AG04450 (cell line): ENCODE data around the gene METTL21A. TPM values are rescaled to one million over a fixed set of nuclear protein-coding genes. Genes with fewer than 3 reads are reported as not detected.
"Not testable (repeated sequence)": the region's sequence is repeated elsewhere in the genome, so short reads cannot be mapped to it uniquely, and the experiment has no call there.

Source experiments
- CTCF ChIA-PET: fragments of 300-600, 350-600 bp; formaldehyde crosslinking; extraction: SDS; loops from one replicate; lab custom pipeline; 2022; ENCODE audit warnings: antibody characterized with exemption, inconsistent platforms; lab: Charles Lee
- POLR2A ChIA-PET: fragments of 350-600 bp; formaldehyde crosslinking; extraction: SDS; loops from one replicate; lab custom pipeline; 2021; ENCODE audit warnings: antibody characterized with exemption, inconsistent platforms; lab: Yijun Ruan, JAX
- DNase-seq: peaks from one replicate; pipeline ENCODE4 v3.0.0-alpha.2; 2011; ENCODE audit warnings: low read depth, low spot score
- H3K27ac ChIP-seq: one replicate; pipeline ENCODE4 v1.5.1; 2012; ENCODE audit warnings: low read depth, low read length, control low read depth
- H3K27me3 ChIP-seq: one replicate; pipeline ENCODE4 v1.6.0; 2012; ENCODE audit warnings: low read length; ENCODE audit not compliant: control insufficient read depth, insufficient read depth
- H3K4me3 ChIP-seq: 2 replicates; pipeline ENCODE4 v1.5.1; 2011; ENCODE audit warnings: mild to moderate bottlenecking, low read depth, low read length, control low read depth
- H3K9me3 ChIP-seq: 2 replicates; pipeline ENCODE4 v1.5.1; 2012; ENCODE audit warnings: low read length; ENCODE audit not compliant: control insufficient read depth, insufficient read depth
- polyA plus RNA-seq: library from polyadenylated mRNA; depleted of rRNA; stranded (reverse); fragments of >200 nt; gene quantifications from 2 replicates; pipeline ENCODE4 v1.2.3, GENCODE V29; 2011
- TF ChIP-seq, protein P1 (sequence below): IDR thresholded peaks from 2 replicates; pipeline ENCODE4 v1.5.1; 2011; ENCODE audit warnings: low read depth, low read length, control low read depth, inconsistent platforms

The METTL21A gene
- polyA plus RNA-seq, 1 experiment: 20.3 TPM

DNA sequence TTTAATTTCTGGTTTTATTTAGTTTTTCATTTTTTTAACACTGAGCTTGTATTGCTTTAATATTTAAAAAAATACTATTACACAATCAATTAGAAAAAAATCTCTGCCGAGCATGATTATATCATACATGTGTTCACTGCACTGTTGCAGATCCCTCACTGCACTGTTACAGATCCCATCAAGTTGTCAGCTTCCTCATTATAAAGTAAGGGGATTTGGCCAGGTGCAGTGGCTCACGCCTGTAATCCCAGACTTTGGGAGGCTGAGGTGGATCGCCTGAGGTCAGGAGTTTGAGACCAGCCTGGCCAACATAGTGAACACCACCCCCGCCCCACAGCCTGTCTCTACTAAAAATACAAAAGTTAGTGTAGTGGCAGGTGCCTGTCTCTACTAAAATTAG, 33.0 kb upstream of the METTL21A start:
- TF ChIP-seq, protein P1, sequence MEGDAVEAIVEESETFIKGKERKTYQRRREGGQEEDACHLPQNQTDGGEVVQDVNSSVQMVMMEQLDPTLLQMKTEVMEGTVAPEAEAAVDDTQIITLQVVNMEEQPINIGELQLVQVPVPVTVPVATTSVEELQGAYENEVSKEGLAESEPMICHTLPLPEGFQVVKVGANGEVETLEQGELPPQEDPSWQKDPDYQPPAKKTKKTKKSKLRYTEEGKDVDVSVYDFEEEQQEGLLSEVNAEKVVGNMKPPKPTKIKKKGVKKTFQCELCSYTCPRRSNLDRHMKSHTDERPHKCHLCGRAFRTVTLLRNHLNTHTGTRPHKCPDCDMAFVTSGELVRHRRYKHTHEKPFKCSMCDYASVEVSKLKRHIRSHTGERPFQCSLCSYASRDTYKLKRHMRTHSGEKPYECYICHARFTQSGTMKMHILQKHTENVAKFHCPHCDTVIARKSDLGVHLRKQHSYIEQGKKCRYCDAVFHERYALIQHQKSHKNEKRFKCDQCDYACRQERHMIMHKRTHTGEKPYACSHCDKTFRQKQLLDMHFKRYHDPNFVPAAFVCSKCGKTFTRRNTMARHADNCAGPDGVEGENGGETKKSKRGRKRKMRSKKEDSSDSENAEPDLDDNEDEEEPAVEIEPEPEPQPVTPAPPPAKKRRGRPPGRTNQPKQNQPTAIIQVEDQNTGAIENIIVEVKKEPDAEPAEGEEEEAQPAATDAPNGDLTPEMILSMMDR: no peak
- Histone ChIP-seq H3K27ac (no peak overlapping the region), H3K27me3 (no peaks in the 10 kb centered on the region), H3K4me3 (no peak overlapping the region), H3K9me3 (no peaks in the 10 kb centered on the region)
- no peak for DNase-seq
- ChIA-PET CTCF (interaction anchor here (1.1 kb wide), 1 partner anchor 382 kb away, joined by 3 read pairs; no protein-coding TSS in a partner anchor), POLR2A (no interaction called here)

DNA sequence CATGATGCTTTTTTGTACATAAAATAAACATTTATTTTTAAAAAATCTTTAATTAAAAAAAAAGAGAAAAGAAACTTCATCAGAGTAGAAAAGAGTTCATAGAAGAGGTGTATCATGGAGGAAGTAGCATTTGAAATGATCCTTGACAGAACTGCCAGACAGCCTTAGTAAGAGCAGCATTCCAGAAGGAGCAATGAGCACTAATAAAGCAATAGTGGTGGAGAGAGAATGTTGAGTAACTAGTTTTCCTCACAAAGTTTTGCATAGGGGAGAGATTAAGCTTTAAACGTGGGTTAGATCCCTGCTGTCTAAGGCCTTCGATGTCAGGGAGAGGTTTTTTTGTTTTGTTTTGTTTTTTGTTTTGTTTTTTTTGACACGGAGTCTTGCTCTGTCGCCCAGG, 29.8 kb upstream of the METTL21A start:
- H3K9me3 ChIP-seq: no peaks in the 10 kb centered on the region
- DNase-seq: no peak
- TF ChIP-seq, protein P1: no peak
- H3K27ac ChIP-seq: no peak overlapping the region
- H3K4me3 ChIP-seq: no peak overlapping the region
- CTCF ChIA-PET: no interaction called here
- POLR2A ChIA-PET: no interaction called here
- H3K27me3 ChIP-seq: no peaks in the 10 kb centered on the region

DNA sequence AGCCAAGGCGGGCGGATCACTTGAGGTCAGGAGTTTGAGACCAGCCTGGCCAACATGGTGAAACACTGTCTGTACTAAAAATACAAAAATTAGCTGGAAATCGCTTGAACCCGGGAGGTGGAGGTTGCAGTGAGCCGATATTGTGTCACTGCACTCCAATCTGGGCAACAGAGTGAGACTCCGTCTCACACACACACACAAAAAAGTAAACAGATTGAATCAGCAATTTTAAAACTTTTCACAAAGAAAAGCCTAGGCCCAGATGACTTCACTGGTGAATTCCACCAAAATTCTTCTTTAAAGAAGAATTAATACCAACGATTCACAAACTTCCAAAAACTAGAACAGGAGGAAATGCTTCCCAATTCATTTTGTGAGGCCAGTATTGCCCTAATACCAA, 21.4 kb upstream of the METTL21A start:
- H3K27ac ChIP-seq, H3K9me3 ChIP-seq, DNase-seq, H3K27me3 ChIP-seq, H3K4me3 ChIP-seq, CTCF ChIA-PET: not testable (repeated sequence)
- POLR2A ChIA-PET: interaction anchor here (0.6 kb wide), 1 partner anchor 463 kb away, joined by 5 read pairs; no protein-coding TSS in a partner anchor

DNA sequence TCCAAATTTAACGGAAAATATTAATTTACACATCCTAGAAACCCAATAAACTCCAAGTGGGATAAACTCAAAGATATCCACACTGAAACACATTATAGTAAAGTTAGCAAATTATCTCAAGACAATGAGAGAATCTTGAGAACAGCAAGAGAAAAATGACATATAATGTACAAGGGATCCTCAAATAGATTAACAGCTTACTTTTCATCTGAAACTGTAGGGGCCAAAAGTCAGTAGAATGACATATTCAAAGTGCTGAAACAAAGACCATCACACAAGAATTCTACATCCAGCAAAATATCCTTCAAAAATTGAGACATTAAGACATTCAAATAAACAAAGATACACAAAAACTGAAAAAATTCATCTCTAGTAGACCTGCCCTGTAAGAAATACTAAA, 18.7 kb upstream of the METTL21A start:
- ChIA-PET POLR2A (no interaction called here), CTCF (no interaction called here)
- DNase-seq: no peak
- TF ChIP-seq, protein P1: no peak
- Histone ChIP-seq H3K9me3 (no peaks in the 10 kb centered on the region; the same call in 1 of the 2 replicates), H3K27me3 (no peaks in the 10 kb centered on the region), H3K4me3 (no peak overlapping the region), H3K27ac (no peak overlapping the region)

DNA sequence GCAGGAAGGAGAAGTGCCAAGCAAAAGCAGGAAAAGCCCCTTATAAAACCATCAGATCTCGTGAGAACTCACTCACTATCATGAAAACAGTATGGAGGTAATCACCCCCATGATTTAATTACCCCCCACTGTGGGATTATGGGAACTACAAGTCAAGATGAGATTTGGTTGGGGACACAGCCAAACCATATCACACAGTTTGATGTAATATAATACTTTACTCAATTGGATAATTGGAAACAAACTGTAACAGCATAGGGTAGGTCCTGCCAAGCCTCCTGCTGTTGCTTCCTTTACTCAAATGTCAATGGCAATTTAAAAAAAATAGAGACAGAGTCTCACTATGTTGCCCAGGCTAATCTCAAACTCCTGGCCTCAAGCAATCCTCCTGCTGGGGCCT, 15.5 kb upstream of the METTL21A start:
- no peak for DNase-seq

More for the DNA sequence above, 15.5 kb upstream of the METTL21A start:
- H3K27ac ChIP-seq: no peak overlapping the region
- ChIA-PET CTCF (no interaction called here), POLR2A (no interaction called here)
- TF ChIP-seq, protein P1: no peak
- H3K9me3 ChIP-seq: no peaks in the 10 kb centered on the region; the same call in 1 of the 2 replicates
- H3K27me3 ChIP-seq: no peaks in the 10 kb centered on the region
- no peak overlapping the region for H3K4me3 ChIP-seq
